HepG2 (cell line): ENCODE measurements around the gene NELFB. TPM values are rescaled to one million over a fixed set of nuclear protein-coding genes. Genes with fewer than 3 reads are reported as not detected.

ENCODE experiments used
- GATAD1 ChIP-seq: IDR thresholded peaks from 2 replicates; pipeline ENCODE4 v1.6.1; 2016; ENCODE audit warnings: missing genetic modification reagents, missing compliant biosample characterization
- NCOR1 ChIP-seq: fragments of 200-600 bp; sonication (generic); IDR thresholded peaks from 2 replicates; pipeline ENCODE4 v1.7.0; 2017; ENCODE audit warnings: antibody characterized with exemption, low read length, borderline replicate concordance
- RNF2 ChIP-seq: fragments of 450-650 bp; conservative IDR thresholded peaks from 2 replicates; pipeline ENCODE4 v1.6.1; 2016; ENCODE audit warnings: low read depth
- U2AF2 ChIP-seq: fragments of 200-400 bp; formaldehyde crosslinking; IDR thresholded peaks from 2 replicates; pipeline ENCODE4 v1.6.1; 2017; ENCODE audit warnings: low read depth, mild to moderate bottlenecking, low read length
- XBP1 ChIP-seq: sonication (generic); formaldehyde crosslinking; IDR thresholded peaks from 2 replicates; pipeline ENCODE4 v1.5.0; 2020; ENCODE audit warnings: missing genetic modification reagents
- YEATS2 ChIP-seq: sonication (generic); formaldehyde crosslinking; IDR thresholded peaks from 2 replicates; pipeline ENCODE4 v1.4.0; 2020; ENCODE audit warnings: missing genetic modification reagents, borderline replicate concordance
- YEATS4 ChIP-seq: sonication (generic); formaldehyde crosslinking; IDR thresholded peaks from 2 replicates; pipeline ENCODE4 v1.4.0; 2020; ENCODE audit warnings: missing genetic modification reagents, borderline replicate concordance
- ZC3H13 ChIP-seq: sonication (generic); formaldehyde crosslinking; IDR thresholded peaks from 2 replicates; pipeline ENCODE4 v1.8.1; 2023; ENCODE audit warnings: mild to moderate bottlenecking, missing genetic modification reagents, moderate library complexity
- ZNF446 ChIP-seq: sonication (generic); formaldehyde crosslinking; IDR thresholded peaks from 2 replicates; pipeline ENCODE4 v1.5.0; 2020; ENCODE audit warnings: mild to moderate bottlenecking, missing genetic modification reagents
- ZNF556 ChIP-seq: sonication (generic); formaldehyde crosslinking; IDR thresholded peaks from 2 replicates; pipeline ENCODE4 v1.4.0; 2020; ENCODE audit warnings: mild to moderate bottlenecking, missing genetic modification reagents, borderline replicate concordance
- ZNF629 ChIP-seq: sonication (generic); formaldehyde crosslinking; conservative IDR thresholded peaks from 2 replicates; pipeline ENCODE4 v1.5.0; 2020; ENCODE audit warnings: missing genetic modification reagents
- ZSCAN20 ChIP-seq: sonication (generic); formaldehyde crosslinking; IDR thresholded peaks from 2 replicates; pipeline ENCODE4 v1.4.0; 2020; ENCODE audit warnings: missing genetic modification reagents, mild to moderate bottlenecking, borderline replicate concordance
- polyA plus RNA-seq, 8 experiments: library from polyadenylated mRNA; depleted of rRNA in 3 of 8; stranded (reverse) in 7 of 8; unstranded in 1 of 8; fragments of >200 nt; fragmentation: Illumina TruSeq in 4 of 8; extraction: Trizol in 4 of 8; gene quantifications; 2 replicates each; pipeline versions ENCODE4 v1.2.1 to v1.2.3, GENCODE V29; 2011 to 2016; ENCODE audit warnings: low read depth in 4 of 8, missing spikeins in 1 of 8, mixed read lengths in 1 of 8; ENCODE audit not compliant: insufficient read depth in 1 of 8
- total RNA-seq, 5 experiments: library from RNA; depleted of rRNA; stranded (reverse); fragments of >200 nt; fragmentation: Illumina TruSeq; extraction: Trizol; gene quantifications; 2 replicates each; pipeline ENCODE4 v1.2.3, GENCODE V29; 2016; ENCODE audit warnings: low read depth in 1 of 5
- TF ChIP-seq, protein P1 (sequence below): IDR thresholded peaks from 2 replicates; pipeline ENCODE4 v1.6.1; 2016; ENCODE audit warnings: missing compliant biosample characterization, missing genetic modification reagents, borderline replicate concordance
- TF ChIP-seq, protein P2 (sequence below): sonication (generic); formaldehyde crosslinking; IDR thresholded peaks from 2 replicates; pipeline ENCODE4 v1.5.0; 2020; ENCODE audit warnings: mild to moderate bottlenecking, missing genetic modification reagents, moderate library complexity
- TF ChIP-seq, protein P3 (sequence below): sonication (generic); formaldehyde crosslinking; IDR thresholded peaks from 2 replicates; pipeline ENCODE4 v1.4.0; 2020; ENCODE audit warnings: missing genetic modification reagents, borderline replicate concordance
- TF ChIP-seq, protein P4 (sequence below): sonication (generic); formaldehyde crosslinking; IDR thresholded peaks from 2 replicates; pipeline ENCODE4 v1.4.0; 2020; ENCODE audit warnings: mild to moderate bottlenecking, missing genetic modification reagents
- TF ChIP-seq, protein P5 (sequence below): sonication (generic); formaldehyde crosslinking; IDR thresholded peaks from 2 replicates; pipeline ENCODE4 v1.4.0; 2020; ENCODE audit warnings: low read depth, mild to moderate bottlenecking, missing genetic modification reagents
- TF ChIP-seq, protein P6 (sequence below): sonication (generic); formaldehyde crosslinking; IDR thresholded peaks from 2 replicates; pipeline ENCODE4 v1.8.1; 2023; ENCODE audit warnings: mild to moderate bottlenecking, inconsistent platforms, moderate library complexity, missing genetic modification reagents, borderline replicate concordance

NELFB gene
- total and polyA plus RNA-seq, 2 of the 13 experiments (the other 11 are each of a cell fraction or from before 2014, with no cell fraction given): 26.5 to 45.8 TPM

DNA sequence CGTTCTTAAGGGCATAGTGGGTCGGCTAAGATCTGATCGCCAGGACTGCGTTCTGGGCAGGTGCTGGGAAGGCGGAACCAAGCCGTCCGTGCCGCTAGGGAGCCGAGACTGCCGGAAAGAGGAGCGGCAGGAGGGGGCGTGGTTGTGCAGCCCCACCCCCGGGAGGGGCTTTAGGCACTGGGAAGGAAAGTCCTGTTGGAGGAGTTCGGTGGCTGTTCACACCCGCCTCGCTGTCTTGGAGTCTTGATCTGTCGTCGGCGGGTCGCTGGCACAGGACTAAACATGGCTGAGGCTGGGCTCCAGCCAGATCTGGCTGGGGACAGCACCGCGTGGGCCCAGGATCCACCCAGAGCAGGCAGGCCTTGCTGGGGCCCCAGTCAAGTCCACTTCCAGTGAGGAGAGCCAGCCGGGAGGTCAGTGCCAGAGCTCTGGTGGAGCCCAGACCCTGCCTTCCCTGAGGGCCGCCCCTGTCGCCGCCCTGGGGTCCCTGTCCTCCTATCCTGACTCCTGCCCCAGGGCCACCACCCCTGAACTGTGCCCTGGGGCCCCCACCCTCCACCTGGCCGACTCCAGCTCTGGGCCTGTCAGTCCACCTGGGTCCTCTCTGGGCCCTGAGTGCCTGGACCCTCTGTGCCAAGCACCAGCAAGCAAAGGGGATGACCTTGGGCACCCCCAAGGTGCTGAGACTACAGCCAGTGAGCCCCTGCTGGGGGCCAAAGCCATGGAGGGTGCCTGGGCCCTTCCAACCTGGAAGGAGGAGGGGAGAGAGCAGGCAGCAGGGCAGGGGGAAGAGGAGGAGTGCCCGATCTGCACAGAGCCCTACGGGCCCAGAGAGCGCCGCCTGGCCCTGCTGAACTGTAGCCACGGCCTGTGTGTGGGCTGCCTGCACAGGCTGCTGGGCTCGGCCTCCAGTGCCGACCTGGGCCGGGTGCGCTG is 37.6 kb upstream of the NELFB start (continued):
- TF ChIP-seq NCOR1 (0 out of 2 replicates have a peak, but pooled peaks have one; percentile 7), ZNF446 (CRISPR knock-in tag) (0 out of 2 replicates have a peak, but pooled peaks have one; percentile 21), YEATS4 (peak; percentile 71; the same call in 1 of the 2 replicates), YEATS2 (peak; percentile 4; the same call in 1 of the 2 replicates), XBP1 (CRISPR knock-in tag) (no peak), ZNF556 (CRISPR knock-in tag) (peak; percentile 10; the same call in 1 of the 2 replicates), ZSCAN20 (no peak), GATAD1 (CRISPR knock-in tag) (peak; percentile 74), U2AF2 (no peak), RNF2 (no peak), ZC3H13 (CRISPR knock-in tag) (peak; percentile 36), ZNF629 (CRISPR knock-in tag) (no peak)
- TF ChIP-seq, protein P1, sequence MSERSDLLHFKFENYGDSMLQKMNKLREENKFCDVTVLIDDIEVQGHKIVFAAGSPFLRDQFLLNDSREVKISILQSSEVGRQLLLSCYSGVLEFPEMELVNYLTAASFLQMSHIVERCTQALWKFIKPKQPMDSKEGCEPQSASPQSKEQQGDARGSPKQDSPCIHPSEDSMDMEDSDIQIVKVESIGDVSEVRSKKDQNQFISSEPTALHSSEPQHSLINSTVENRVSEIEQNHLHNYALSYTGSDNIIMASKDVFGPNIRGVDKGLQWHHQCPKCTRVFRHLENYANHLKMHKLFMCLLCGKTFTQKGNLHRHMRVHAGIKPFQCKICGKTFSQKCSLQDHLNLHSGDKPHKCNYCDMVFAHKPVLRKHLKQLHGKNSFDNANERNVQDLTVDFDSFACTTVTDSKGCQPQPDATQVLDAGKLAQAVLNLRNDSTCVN (CRISPR knock-in tag): no peak
- TF ChIP-seq, protein P2, sequence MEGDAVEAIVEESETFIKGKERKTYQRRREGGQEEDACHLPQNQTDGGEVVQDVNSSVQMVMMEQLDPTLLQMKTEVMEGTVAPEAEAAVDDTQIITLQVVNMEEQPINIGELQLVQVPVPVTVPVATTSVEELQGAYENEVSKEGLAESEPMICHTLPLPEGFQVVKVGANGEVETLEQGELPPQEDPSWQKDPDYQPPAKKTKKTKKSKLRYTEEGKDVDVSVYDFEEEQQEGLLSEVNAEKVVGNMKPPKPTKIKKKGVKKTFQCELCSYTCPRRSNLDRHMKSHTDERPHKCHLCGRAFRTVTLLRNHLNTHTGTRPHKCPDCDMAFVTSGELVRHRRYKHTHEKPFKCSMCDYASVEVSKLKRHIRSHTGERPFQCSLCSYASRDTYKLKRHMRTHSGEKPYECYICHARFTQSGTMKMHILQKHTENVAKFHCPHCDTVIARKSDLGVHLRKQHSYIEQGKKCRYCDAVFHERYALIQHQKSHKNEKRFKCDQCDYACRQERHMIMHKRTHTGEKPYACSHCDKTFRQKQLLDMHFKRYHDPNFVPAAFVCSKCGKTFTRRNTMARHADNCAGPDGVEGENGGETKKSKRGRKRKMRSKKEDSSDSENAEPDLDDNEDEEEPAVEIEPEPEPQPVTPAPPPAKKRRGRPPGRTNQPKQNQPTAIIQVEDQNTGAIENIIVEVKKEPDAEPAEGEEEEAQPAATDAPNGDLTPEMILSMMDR (CRISPR knock-in tag): peak; percentile 50
- TF ChIP-seq, protein P3, sequence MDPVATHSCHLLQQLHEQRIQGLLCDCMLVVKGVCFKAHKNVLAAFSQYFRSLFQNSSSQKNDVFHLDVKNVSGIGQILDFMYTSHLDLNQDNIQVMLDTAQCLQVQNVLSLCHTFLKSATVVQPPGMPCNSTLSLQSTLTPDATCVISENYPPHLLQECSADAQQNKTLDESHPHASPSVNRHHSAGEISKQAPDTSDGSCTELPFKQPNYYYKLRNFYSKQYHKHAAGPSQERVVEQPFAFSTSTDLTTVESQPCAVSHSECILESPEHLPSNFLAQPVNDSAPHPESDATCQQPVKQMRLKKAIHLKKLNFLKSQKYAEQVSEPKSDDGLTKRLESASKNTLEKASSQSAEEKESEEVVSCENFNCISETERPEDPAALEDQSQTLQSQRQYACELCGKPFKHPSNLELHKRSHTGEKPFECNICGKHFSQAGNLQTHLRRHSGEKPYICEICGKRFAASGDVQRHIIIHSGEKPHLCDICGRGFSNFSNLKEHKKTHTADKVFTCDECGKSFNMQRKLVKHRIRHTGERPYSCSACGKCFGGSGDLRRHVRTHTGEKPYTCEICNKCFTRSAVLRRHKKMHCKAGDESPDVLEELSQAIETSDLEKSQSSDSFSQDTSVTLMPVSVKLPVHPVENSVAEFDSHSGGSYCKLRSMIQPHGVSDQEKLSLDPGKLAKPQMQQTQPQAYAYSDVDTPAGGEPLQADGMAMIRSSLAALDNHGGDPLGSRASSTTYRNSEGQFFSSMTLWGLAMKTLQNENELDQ (CRISPR knock-in tag): no peak
- TF ChIP-seq, protein P4, sequence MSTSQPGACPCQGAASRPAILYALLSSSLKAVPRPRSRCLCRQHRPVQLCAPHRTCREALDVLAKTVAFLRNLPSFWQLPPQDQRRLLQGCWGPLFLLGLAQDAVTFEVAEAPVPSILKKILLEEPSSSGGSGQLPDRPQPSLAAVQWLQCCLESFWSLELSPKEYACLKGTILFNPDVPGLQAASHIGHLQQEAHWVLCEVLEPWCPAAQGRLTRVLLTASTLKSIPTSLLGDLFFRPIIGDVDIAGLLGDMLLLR (CRISPR knock-in tag): no peak
- TF ChIP-seq, protein P5, sequence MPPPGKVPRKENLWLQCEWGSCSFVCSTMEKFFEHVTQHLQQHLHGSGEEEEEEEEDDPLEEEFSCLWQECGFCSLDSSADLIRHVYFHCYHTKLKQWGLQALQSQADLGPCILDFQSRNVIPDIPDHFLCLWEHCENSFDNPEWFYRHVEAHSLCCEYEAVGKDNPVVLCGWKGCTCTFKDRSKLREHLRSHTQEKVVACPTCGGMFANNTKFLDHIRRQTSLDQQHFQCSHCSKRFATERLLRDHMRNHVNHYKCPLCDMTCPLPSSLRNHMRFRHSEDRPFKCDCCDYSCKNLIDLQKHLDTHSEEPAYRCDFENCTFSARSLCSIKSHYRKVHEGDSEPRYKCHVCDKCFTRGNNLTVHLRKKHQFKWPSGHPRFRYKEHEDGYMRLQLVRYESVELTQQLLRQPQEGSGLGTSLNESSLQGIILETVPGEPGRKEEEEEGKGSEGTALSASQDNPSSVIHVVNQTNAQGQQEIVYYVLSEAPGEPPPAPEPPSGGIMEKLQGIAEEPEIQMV (CRISPR knock-in tag): 0 out of 2 replicates have a peak, but pooled peaks have one; percentile 23
- TF ChIP-seq, protein P6, sequence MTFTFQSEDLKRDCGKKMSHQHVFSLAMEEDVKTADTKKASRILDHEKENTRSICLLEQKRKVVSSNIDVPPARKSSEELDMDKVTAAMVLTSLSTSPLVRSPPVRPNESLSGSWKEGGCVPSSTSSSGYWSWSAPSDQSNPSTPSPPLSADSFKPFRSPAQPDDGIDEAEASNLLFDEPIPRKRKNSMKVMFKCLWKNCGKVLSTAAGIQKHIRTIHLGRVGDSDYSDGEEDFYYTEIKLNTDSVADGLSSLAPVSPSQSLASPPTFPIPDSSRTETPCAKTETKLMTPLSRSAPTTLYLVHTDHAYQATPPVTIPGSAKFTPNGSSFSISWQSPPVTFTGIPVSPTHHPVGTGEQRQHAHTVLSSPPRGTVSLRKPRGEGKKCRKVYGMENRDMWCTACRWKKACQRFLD (CRISPR knock-in tag): 0 out of 2 replicates have a peak, but pooled peaks have one; percentile 68
